Kasumi-1 (cell line): Measurements from ENCODE around the gene AGRN.
A peak's percentile ranks its signal among the peaks of the same experiment; 100 is the strongest.
"Not testable (repeated sequence)": the region's sequence is repeated elsewhere in the genome, so short reads cannot be mapped to it uniquely, and the experiment has no call there.

Source experiments
- DNase-seq, 2 experiments: peaks; one replicate each; lab custom pipeline; 2025; lab: John Stamatoyannopoulos, UW

Gene AGRN

GRCh38 chr1:1053682-1054081, 33.8 kb downstream of the AGRN start:
- DNase-seq = no peak

GRCh38 chr1:1054099-1054700, 34.3 kb downstream of the AGRN start:
- DNase-seq = no peak

GRCh38 chr1:1054971-1055370, 35.1 kb downstream of the AGRN start:
- DNase-seq = no peak

DNA sequence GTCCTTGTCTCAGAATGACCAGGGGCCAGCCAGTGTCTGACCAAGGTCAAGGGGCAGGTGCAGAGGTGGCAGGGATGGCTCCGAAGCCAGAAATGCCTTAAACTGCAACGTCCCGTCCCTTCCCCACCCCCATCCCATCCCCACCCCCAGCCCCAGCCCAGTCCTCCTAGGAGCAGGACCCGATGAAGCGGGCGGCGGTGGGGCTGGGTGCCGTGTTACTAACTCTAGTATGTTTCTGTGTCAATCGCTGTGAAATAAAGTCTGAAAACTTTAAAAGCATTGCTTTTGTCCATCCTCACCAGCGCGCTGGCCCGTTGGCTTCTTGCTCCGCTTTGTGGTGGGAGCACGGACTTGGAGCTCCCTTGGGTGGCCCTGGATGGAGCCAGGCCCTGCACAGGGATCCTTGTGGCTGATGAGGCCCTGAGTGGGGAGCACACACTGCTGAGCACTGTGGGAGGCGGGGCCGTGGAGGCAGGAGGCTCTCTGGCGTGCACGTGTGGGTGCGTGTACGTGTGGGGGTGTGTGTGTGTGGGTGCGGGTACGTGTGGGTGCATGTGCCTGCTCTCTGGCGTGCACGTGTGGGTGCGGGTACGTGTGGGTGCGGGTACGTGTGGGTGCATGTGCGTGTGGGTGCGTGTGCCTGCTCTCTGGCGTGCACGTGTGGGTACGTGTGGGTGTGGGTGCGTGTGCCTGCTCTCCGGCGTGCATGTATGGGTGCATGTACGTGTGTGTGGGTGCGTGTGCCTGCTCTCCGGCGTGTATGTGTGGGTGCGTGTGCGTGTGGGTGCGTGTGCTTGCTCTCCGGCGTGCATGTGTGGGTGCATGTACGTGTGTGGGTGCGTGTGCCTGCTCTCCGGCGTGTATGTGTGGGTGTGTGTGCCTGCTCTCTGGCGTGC, 36.2 kb downstream of the AGRN start:
- no peak for DNase-seq

DNA sequence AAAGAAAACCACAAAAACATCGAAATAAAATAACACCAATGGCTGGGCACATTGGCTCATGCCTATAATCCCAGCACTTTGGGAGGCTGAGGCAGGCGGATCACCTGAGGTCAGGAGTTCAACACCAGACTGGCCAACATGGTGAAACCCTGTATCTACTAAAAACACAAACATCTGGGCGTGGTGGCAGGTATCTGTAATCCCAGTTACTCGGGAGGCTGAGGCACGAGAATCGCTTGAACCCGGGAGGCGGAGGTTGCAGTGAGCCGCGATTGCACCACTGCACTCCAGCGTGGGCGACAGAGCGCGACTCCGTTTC, 37.8 kb downstream of the AGRN start:
- not testable (repeated sequence) for DNase-seq

- DNase-seq = no peak
Observed at GRCh38 chr1:1058088-1058905, 38.4 kb downstream of the AGRN start.

- no peak for DNase-seq
Observed at GRCh38 chr1:1058921-1059493, 39.1 kb downstream of the AGRN start.

DNA sequence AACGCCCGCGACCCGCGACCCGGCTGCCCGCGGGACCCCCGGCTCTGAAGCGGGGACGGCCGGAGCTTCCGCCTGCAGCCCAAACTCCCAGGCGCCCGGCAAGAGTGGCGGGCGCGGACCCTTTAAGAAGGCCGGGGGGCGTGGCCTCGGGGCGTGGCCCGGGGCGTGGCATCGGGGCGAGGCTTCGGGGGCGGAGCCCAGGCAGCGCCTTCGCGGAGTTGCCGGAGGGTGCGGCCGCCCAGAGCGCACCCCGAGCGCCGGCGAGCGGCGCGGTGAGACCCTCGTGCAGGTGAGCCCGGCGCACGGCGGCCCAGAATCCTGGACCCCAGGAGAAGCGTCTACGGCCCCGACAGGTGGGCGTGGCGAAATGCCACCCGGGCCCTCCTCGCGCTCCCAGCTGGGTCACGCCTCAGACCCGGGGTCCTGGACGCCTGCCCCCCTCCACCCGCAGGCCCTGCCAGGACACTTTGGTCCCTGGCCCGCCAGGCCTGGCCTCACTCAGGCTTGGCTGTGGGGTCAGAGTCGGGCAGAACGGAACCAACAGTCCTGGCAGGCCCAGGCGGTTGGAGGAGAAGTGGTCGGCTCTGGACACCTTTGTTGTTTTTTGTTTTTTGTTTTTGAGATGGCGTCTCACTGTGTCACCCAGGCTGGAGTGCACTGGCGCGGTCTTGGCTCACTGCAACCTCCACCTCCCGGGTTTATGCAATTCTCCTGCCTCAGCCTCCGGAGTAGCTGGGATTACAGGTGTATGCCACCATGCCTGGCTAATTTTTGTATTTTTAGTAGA, 39.8 kb downstream of the AGRN start:
- peak; percentile 56 to 59 for DNase-seq

DNA sequence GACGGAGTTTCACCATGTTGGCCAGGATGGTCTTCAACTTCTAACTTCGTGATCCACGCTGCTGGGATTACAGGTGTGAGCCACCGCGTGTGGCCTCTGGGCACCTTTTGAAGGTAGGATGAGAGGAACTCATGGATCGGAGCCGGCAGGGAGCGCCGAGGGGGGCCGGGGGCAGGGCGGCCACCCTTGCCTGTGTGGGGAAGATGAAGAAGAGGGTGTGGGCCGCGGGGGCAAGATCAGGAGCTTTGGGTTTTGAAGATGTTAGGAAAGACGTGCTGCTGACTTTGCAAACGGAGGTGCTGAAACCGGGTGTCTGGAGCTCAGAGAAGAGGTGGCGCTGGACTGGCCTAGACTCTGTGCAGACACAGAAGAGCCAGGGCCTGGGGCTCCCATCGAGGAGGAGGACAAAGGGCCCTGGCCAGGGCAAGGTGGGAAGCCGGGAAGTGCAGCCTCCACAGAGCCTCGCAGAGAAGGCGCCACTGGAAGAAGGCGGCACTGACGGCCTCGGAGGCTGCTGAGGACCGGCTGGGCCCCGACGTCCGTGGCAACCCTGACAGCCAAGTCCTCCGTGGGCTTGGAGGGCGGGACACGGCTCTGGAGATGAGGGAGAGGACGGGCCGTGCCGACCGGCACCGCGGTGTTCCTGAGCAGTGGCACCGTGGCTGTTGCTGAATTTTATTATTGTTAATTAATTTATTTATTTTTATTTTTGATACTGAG, 40.5 kb downstream of the AGRN start:
- no peak for DNase-seq

- no peak for DNase-seq
Observed at GRCh38 chr1:1061682-1062345, 41.9 kb downstream of the AGRN start.

DNA sequence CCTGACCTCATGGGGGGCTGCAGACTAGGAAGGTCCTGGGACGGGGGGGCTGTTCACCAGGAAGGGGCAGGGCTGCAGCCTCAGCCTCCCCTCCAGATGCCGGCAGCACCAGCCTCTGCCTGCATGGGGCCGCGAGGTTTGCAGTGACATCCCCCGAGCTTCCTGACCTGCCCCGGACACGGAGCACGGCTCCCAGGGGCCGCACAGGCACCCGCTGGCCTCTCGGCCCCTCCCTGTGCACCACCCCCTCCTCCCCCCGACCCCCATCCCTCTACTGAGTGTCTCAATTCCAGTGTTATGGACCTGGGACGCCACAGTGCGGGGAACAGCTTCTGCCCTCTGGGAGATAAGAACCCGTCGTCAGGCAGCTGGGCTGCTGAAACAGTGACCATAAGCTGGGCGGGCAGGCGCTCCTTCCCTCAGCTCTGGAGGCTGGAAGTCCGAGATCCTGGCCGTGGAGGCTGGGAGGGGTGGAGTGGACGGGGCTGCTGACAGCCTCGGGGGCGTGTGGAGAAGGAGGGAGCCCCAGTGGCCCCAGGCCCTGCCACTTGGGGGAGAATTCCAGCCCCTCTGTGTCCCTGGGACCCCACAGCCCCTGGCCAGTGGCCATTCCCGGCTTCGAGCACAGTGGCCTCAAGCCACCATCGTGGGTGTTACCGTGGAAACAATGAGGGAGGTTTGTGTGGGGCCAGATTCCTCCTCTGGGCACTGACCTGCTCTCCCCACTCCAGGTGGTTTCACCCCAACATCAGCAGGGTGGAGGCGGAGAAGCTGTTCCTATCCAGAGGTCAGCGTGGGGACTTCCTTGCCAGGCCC, 42.6 kb downstream of the AGRN start:
- no peak for DNase-seq

GRCh38 chr1:1063261-1063944, 43.5 kb downstream of the AGRN start:
- DNase-seq = no peak

- DNase-seq = peak; percentile 15 to 29
Observed at GRCh38 chr1:1063945-1064831, 44.3 kb downstream of the AGRN start.

DNA sequence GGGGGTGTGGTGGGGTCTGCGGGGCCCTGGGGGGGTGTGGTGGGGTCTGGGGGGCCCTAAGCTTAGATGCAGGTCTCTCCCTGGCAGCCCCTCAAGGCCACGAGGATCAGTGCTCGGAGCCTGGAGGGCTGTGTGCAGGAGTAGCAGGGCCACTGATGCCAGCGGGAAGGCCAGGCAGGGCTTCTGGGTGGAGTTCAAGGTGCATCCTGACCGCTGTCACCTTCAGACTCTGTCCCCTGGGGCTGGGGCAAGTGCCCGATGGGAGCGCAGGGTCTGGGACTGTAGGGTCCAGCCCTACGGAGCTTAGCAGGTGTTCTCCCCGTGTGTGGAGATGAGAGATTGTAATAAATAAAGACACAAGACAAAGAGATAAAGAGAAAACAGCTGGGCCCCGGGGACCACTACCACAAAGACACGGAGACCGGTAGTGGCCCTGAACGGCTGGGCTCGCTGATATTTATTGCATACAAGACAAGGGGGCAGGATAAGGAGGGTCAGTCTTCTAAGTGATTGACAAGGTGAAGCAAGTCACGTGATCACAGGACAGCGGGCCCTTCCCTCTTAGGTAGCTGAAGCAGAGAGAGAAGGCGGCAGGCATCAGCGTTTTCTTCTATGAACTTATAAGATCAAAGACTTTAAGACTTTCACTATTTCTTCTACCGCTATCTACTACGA, 45.5 kb downstream of the AGRN start:
- no peak for DNase-seq

- not testable (repeated sequence) for DNase-seq
Observed at GRCh38 chr1:1065940-1066304, 46.0 kb downstream of the AGRN start.

- no peak for DNase-seq
Observed at GRCh38 chr1:1066403-1067283, 46.7 kb downstream of the AGRN start.
